GM12878 (cell line): ENCODE results near the gene CCDC201. TPM values are rescaled to one million over a fixed set of nuclear protein-coding genes. Genes with fewer than 3 reads are reported as not detected.

Experiments used
- ATAC-seq: fragments of 200-7000 bp; cut with Tn5 transposase; 3 replicates; pipeline ENCODE4 v1.9.1; 2020; ENCODE audit warnings: mild to moderate bottlenecking, moderate library complexity
- BruUV-seq: library from RNA; stranded (reverse); fragments of 400-500 nt; replicated peaks from 2 replicates; lab custom pipeline; 2021; lab: Mats Ljungman, UMichigan
- CTCF ChIA-PET: fragments of 300-600 bp; sonication (Branson Sonifier 250); formaldehyde crosslinking; extraction: SDS; loops from one replicate; lab custom pipeline; 2021; ENCODE audit warnings: inconsistent platforms; lab: Yijun Ruan, JAX
- POLR2A ChIA-PET: fragments of 350-600 bp; formaldehyde crosslinking; extraction: SDS; loops from one replicate; lab custom pipeline; 2021; ENCODE audit warnings: inconsistent platforms; lab: Charles Lee
- RAD21 ChIA-PET: fragments of 300-600 bp; sonication (Branson Sonifier 250); formaldehyde crosslinking; loops from one replicate; lab custom pipeline; 2023; ENCODE audit warnings: antibody characterized with exemption; ENCODE audit not compliant: unreplicated experiment; lab: Charles Lee
- SMC1A ChIA-PET: fragments of 300-600 bp; sonication (Branson Sonifier 250); formaldehyde crosslinking; loops from one replicate; lab custom pipeline; 2023; ENCODE audit not compliant: unreplicated experiment, uncharacterized antibody; lab: Charles Lee
- DNase-seq: peaks from one replicate; pipeline ENCODE4 v3.0.0-alpha.2; 2011; ENCODE audit warnings: low read depth, low spot score
- FAIRE-seq: peaks from 3 replicates; lab custom pipeline; 2011; peaks lifted over from hg19 to GRCh38; lab: Jason Lieb, UNC
- H2AFZ ChIP-seq: 2 replicates; pipeline ENCODE4 v1.6.0; 2011; ENCODE audit warnings: low read depth, low read length, control low read depth; ENCODE audit not compliant: control insufficient read depth
- H3K27ac ChIP-seq: 2 replicates; pipeline ENCODE4 v1.5.1; 2011; ENCODE audit warnings: control low read depth; ENCODE audit not compliant: control insufficient read depth, insufficient read depth
- H3K27me3 ChIP-seq, 2 experiments: replicated peaks in 1 of 2; 2 replicates each; pipeline versions ENCODE4 v1.6.0 to v1.6.1; 2011; ENCODE audit warnings: low read length in 1 of 2; ENCODE audit not compliant: control insufficient read depth in 2 of 2, insufficient read depth in 2 of 2
- H3K36me3 ChIP-seq, 2 experiments: 2 replicates each; pipeline ENCODE4 v1.5.1; 2011; ENCODE audit warnings: low read length in 1 of 2; ENCODE audit not compliant: control insufficient read depth in 2 of 2, insufficient read depth in 2 of 2
- H3K4me1 ChIP-seq: 2 replicates; pipeline ENCODE4 v1.6.1; 2011; ENCODE audit warnings: mild to moderate bottlenecking, low read length, moderate library complexity, mixed read lengths; ENCODE audit not compliant: control insufficient read depth, insufficient read depth
- H3K4me2 ChIP-seq: 2 replicates; pipeline ENCODE4 v1.6.0; 2011; ENCODE audit warnings: control low read depth; ENCODE audit not compliant: control insufficient read depth, insufficient read depth
- H3K4me3 ChIP-seq: fragments of 200-600 bp; sonication (generic); 2 replicates; pipeline ENCODE4 v1.5.1; 2016
- H3K79me2 ChIP-seq: 2 replicates; pipeline ENCODE4 v1.6.0; 2011; ENCODE audit warnings: low read length; ENCODE audit not compliant: control insufficient read depth, insufficient read depth
- H3K9ac ChIP-seq: 2 replicates; pipeline ENCODE4 v1.8.0; 2011; ENCODE audit warnings: low read length, control low read depth, mixed read lengths; ENCODE audit not compliant: control insufficient read depth, insufficient read depth
- H3K9me3 ChIP-seq: replicated peaks from 3 replicates; pipeline ENCODE4 v1.5.1; 2011; ENCODE audit warnings: mild to moderate bottlenecking, low read length; ENCODE audit not compliant: control insufficient read depth, insufficient read depth
- H4K20me1 ChIP-seq: 2 replicates; pipeline ENCODE4 v1.6.0; 2011; ENCODE audit not compliant: control insufficient read depth, insufficient read depth
- BRCA1 ChIP-seq: IDR thresholded peaks from 2 replicates; pipeline ENCODE4 v1.6.1; 2011; ENCODE audit warnings: low read depth, low read length, improper control_type of control experiment
- KDM1A ChIP-seq: fragments of 200-600 bp; sonication (generic); IDR thresholded peaks from 2 replicates; pipeline ENCODE4 v1.6.1; 2016; ENCODE audit warnings: borderline replicate concordance
- NFIC ChIP-seq: IDR thresholded peaks from 2 replicates; pipeline ENCODE4 v1.6.1; 2012; ENCODE audit warnings: low read depth, mild to moderate bottlenecking, inconsistent platforms, low read length, moderate library complexity
- RAD51 ChIP-seq: fragments of 450-650 bp; IDR thresholded peaks from 2 replicates; pipeline ENCODE4 v1.6.1; 2016; ENCODE audit warnings: moderate library complexity, mild to moderate bottlenecking, inconsistent platforms
- TARDBP ChIP-seq: IDR thresholded peaks from 2 replicates; pipeline ENCODE4 v1.6.1; 2016; ENCODE audit warnings: borderline replicate concordance
- YY1 ChIP-seq: IDR thresholded peaks from 2 replicates; pipeline ENCODE4 v1.6.1; 2011; ENCODE audit warnings: low read depth, mild to moderate bottlenecking, low read length
- ZBTB4 ChIP-seq: fragments of 450-650 bp; formaldehyde crosslinking; IDR thresholded peaks from 2 replicates; pipeline ENCODE4 v1.4.0; 2022; ENCODE audit warnings: mild to moderate bottlenecking, moderate library complexity
- ZNF687 ChIP-seq: fragments of 450-650 bp; IDR thresholded peaks from 2 replicates; pipeline ENCODE4 v1.6.1; 2017; ENCODE audit warnings: mild to moderate bottlenecking, moderate library complexity
- WGBS: methylation state at CpG from one replicate; pipeline ENCODE4 v1.1.6; 2016; ENCODE audit warnings: low lambda C conversion rate; ENCODE audit not compliant: insufficient replicate concordance, insufficient coverage; ENCODE audit errors: missing lambda C conversion rate; 5-methylcytosine and 5-hydroxymethylcytosine counted together
- in situ Hi-C: fragments of 300-500 bp; cut with MboI; formaldehyde crosslinking; loops from 9 replicates; pipeline ENCODE4 v1.14.3; 2018; ENCODE audit warnings: mixed read lengths
- intact Hi-C: fragments of 100-400 bp; cut with micrococcal nuclease; formaldehyde crosslinking; loops from one replicate; pipeline ENCODE4 v1.14.2; 2022; ENCODE audit not compliant: unreplicated experiment
- polyA plus RNA-seq, 11 experiments: library from polyadenylated mRNA; depleted of rRNA in 4 of 11; unstranded in 6 of 11; stranded (reverse) in 5 of 11; fragments of >200 nt; fragmentation: Nextera tagmentation in 4 of 11; fragmentation: Illumina TruSeq in 1 of 11; extraction: Ambion mirVana in 4 of 11; extraction: Trizol in 1 of 11; gene quantifications; 1 replicate in 1 of 11; 2 replicates in 10 of 11; pipeline versions ENCODE4 v1.2.1 to v1.2.3, GENCODE V29; 2011 to 2016; ENCODE audit warnings: inconsistent platforms in 2 of 11, missing spikeins in 2 of 11, low read depth in 1 of 11
- total RNA-seq, 4 experiments: library from RNA; depleted of rRNA in 3 of 4; stranded (reverse); fragments of >200 nt in 3 of 4; fragmentation: Illumina TruSeq in 1 of 4; extraction: Trizol in 1 of 4; gene quantifications; 2 replicates each; pipeline versions ENCODE4 v1.2.1 to v1.2.3, GENCODE V29; 2013 to 2021
- TF ChIP-seq, protein P1 (sequence below): fragments of 450-650 bp; IDR thresholded peaks from 2 replicates; pipeline ENCODE4 v1.6.1; 2017; ENCODE audit warnings: mild to moderate bottlenecking, low read depth, inconsistent platforms; ENCODE audit not compliant: poor library complexity, severe bottlenecking
- TF ChIP-seq, protein P2 (sequence below): fragments of 450-650 bp; IDR thresholded peaks from 2 replicates; pipeline ENCODE4 v1.6.1; 2016; ENCODE audit warnings: mild to moderate bottlenecking, moderate library complexity, borderline replicate concordance

Gene CCDC201
- total and polyA plus RNA-seq, 10 of the 15 experiments (the other 5 are each of a cell fraction or from before 2014, with no cell fraction given): 0.10 TPM; not detected in 9

- H3K27me3 ChIP-seq: peaks cover 0 to 5% of the 10 kb centered on the region in 2 experiments; a peak in 3 of 4 replicates
- in situ Hi-C loops: no loop called here
- no peak overlapping the region for H3K9ac ChIP-seq
- no peak overlapping the region for H2AFZ ChIP-seq
- FAIRE-seq: no peak
- DNase-seq: no peak
- WGBS: 54% methylated on average over 5 of the region's 5 CpGs
- ATAC-seq: no peak
- intact Hi-C loops: no loop called here
- H3K36me3 ChIP-seq: no peaks in the 10 kb centered on the region
- POLR2A ChIA-PET: no interaction called here
- BruUV-seq: no TSS peak
- no peak overlapping the region for H3K27ac ChIP-seq
- no peaks in the 10 kb centered on the region for H3K4me1 ChIP-seq
- SMC1A ChIA-PET: no interaction called here
- H3K4me2 ChIP-seq: no peak overlapping the region
- H3K4me3 ChIP-seq: no peak overlapping the region
- RAD21 ChIA-PET: no interaction called here
- no peaks in the 10 kb centered on the region for H3K79me2 ChIP-seq
- CTCF ChIA-PET: interaction anchor here (0.6 to 1.2 kb wide), 3 partner anchors 8 to 10 kb away, joined by 3 to 4 read pairs (median 3); no protein-coding TSS in a partner anchor
- no peaks in the 10 kb centered on the region; the same call in 2 of the 3 replicates for H3K9me3 ChIP-seq
- H4K20me1 ChIP-seq: no peaks in the 10 kb centered on the region
- TF ChIP-seq, protein P1, sequence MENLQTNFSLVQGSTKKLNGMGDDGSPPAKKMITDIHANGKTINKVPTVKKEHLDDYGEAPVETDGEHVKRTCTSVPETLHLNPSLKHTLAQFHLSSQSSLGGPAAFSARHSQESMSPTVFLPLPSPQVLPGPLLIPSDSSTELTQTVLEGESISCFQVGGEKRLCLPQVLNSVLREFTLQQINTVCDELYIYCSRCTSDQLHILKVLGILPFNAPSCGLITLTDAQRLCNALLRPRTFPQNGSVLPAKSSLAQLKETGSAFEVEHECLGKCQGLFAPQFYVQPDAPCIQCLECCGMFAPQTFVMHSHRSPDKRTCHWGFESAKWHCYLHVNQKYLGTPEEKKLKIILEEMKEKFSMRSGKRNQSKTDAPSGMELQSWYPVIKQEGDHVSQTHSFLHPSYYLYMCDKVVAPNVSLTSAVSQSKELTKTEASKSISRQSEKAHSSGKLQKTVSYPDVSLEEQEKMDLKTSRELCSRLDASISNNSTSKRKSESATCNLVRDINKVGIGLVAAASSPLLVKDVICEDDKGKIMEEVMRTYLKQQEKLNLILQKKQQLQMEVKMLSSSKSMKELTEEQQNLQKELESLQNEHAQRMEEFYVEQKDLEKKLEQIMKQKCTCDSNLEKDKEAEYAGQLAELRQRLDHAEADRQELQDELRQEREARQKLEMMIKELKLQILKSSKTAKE: no peak
- TF ChIP-seq RAD51 (no peak), YY1 (no peak), KDM1A (no peak), ZBTB4 (CRISPR knock-in tag) (no peak), ZNF687 (no peak), BRCA1 (no peak), TARDBP (no peak), NFIC (no peak)
- TF ChIP-seq, protein P2, sequence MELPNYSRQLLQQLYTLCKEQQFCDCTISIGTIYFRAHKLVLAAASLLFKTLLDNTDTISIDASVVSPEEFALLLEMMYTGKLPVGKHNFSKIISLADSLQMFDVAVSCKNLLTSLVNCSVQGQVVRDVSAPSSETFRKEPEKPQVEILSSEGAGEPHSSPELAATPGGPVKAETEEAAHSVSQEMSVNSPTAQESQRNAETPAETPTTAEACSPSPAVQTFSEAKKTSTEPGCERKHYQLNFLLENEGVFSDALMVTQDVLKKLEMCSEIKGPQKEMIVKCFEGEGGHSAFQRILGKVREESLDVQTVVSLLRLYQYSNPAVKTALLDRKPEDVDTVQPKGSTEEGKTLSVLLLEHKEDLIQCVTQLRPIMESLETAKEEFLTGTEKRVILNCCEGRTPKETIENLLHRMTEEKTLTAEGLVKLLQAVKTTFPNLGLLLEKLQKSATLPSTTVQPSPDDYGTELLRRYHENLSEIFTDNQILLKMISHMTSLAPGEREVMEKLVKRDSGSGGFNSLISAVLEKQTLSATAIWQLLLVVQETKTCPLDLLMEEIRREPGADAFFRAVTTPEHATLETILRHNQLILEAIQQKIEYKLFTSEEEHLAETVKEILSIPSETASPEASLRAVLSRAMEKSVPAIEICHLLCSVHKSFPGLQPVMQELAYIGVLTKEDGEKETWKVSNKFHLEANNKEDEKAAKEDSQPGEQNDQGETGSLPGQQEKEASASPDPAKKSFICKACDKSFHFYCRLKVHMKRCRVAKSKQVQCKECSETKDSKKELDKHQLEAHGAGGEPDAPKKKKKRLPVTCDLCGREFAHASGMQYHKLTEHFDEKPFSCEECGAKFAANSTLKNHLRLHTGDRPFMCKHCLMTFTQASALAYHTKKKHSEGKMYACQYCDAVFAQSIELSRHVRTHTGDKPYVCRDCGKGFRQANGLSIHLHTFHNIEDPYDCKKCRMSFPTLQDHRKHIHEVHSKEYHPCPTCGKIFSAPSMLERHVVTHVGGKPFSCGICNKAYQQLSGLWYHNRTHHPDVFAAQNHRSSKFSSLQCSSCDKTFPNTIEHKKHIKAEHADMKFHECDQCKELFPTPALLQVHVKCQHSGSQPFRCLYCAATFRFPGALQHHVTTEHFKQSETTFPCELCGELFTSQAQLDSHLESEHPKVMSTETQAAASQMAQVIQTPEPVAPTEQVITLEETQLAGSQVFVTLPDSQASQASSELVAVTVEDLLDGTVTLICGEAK: no peak
Measured at GRCh38 chr7:45882465-45882810, 9.6 kb upstream of the CCDC201 start.
